ENCODE data around the gene NKAIN2. TPM values are rescaled to one million over a fixed set of nuclear protein-coding genes. Genes with fewer than 3 reads are reported as not detected.

The NKAIN2 gene
- under 0.01 TPM in 1 of 2 replicates, not detected in the other for total RNA-seq

GRCh38 chr6:123803504-123804013 is at the start of gene NKAIN2:
NKAIN2 (plus strand) TSS chr6:123803865.

Other genes starting within 250 kb of the NKAIN2 start
- gene TRDN, start 166.9 kb upstream of the NKAIN2 start, total RNA-seq, result not detected in 2 replicates

Data from endothelial cell of coronary artery (primary cell).